KOPT-K1 (cell line): ENCODE measurements around the gene TTBK1.
"Not testable (repeated sequence)": the region's sequence is repeated elsewhere in the genome, so short reads cannot be mapped to it uniquely, and the experiment has no call there.

Source experiments
- H3K27ac ChIP-seq: fragments of 200-600 bp; sonication (generic); 2 replicates; pipeline ENCODE4 v1.5.1; 2016; ENCODE audit warnings: antibody characterized with exemption, mild to moderate bottlenecking, low read depth, low read length; ENCODE audit not compliant: poor library complexity, severe bottlenecking
- H3K36me3 ChIP-seq: fragments of 200-600 bp; sonication (generic); 2 replicates; pipeline ENCODE4 v1.5.1; 2017; ENCODE audit warnings: antibody characterized with exemption, mild to moderate bottlenecking, low read length, moderate library complexity; ENCODE audit not compliant: insufficient read depth
- H3K9me3 ChIP-seq: fragments of 200-600 bp; sonication (generic); 2 replicates; pipeline ENCODE4 v1.5.1; 2017; ENCODE audit warnings: antibody characterized with exemption, low read length, mild to moderate bottlenecking; ENCODE audit not compliant: insufficient read depth, poor library complexity, severe bottlenecking

The TTBK1 gene

DNA sequence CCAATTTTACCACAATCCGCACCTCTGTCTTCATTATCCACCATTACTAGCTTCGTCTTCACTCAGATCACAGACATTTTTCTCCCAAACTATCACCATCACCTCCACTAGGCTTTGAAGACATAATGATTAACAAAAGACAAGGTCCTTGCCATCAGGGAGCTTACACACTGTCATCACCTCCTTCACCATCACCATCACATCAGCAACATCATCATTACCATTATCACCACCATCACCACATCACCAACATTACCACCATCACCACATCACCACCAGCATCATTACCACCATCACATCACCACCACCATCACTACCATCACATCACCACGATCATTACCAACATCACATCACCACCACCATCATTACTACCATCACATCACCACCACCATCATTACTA, 50.4 kb downstream of the TTBK1 start:
- Histone ChIP-seq H3K36me3 (no peaks in the 10 kb centered on the region), H3K27ac (no peak overlapping the region), H3K9me3 (no peaks in the 10 kb centered on the region)

DNA sequence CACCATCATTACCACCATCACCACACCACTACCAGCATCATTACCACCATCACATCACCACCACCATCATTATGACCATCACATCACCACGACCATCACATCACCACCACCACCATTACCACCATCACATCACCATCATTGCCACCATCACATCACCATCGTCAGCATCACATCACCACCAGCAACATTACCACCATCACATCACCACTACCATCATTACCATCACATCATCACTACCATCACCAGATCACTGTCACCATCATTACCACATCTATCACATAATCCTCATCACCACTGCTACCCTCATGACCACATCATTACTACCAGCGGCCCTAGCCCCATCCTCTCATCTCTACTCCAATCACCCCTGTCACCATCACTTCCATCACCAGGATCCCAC, 51.3 kb downstream of the TTBK1 start:
- no peak overlapping the region for H3K27ac ChIP-seq
- no peaks in the 10 kb centered on the region for H3K9me3 ChIP-seq
- no peaks in the 10 kb centered on the region for H3K36me3 ChIP-seq

DNA sequence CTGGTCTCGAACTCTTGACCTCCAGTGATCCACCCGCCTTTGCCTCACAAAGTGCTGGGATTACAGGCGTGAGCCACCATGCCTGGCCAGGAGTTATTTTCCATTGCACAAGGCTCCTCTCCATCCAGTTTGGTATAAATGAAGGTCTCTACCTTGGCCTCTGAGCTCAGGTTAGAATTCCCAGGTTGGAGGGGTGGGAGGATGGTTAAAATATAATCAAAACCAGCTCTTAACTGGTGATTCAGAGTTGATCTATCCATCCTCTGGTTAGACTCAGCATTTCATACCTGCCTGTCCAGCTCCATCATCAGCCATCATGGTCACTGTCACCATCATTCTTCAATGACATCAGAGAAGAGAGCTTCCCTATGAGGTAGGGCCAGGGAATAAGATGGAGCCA, 52.2 kb downstream of the TTBK1 start:
- Histone ChIP-seq H3K36me3 (no peaks in the 10 kb centered on the region), H3K9me3 (no peaks in the 10 kb centered on the region), H3K27ac (no peak overlapping the region)

DNA sequence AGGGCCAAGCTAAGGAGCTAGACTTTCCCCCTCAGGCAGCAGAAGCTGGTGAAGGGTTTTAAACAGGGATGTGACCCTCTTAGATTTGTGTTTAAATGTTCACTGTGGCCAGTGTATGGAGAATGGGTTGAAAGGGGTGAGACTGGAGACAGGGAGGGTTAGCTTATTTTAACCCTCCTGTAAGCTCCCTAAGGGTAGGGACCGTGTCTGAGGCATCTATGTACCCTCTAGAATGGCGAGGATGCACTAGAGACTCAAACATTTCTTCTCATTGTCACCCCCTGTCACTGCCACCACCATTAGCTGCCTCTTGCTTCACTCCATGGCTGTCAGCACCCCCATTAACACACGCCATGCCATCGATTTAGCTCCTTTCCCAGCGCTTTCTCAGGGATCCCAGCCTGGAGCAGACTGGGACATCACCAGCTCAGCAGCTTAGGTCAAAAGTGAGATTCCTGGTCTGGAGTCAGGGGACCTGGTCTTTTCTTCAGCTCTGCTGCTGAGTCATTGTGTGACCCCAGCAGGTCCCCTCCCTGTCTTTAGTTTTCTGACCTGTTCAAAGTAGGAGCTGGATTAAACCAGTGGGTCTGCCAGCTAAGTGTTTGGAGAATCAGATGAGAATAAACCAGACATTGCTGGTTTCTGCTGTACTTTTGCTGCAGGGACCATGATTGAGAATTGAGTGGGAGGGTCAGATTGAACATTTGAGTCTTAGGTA, 53.7 kb downstream of the TTBK1 start:
- Histone ChIP-seq H3K9me3 (no peaks in the 10 kb centered on the region), H3K27ac (no peak overlapping the region), H3K36me3 (no peaks in the 10 kb centered on the region)

DNA sequence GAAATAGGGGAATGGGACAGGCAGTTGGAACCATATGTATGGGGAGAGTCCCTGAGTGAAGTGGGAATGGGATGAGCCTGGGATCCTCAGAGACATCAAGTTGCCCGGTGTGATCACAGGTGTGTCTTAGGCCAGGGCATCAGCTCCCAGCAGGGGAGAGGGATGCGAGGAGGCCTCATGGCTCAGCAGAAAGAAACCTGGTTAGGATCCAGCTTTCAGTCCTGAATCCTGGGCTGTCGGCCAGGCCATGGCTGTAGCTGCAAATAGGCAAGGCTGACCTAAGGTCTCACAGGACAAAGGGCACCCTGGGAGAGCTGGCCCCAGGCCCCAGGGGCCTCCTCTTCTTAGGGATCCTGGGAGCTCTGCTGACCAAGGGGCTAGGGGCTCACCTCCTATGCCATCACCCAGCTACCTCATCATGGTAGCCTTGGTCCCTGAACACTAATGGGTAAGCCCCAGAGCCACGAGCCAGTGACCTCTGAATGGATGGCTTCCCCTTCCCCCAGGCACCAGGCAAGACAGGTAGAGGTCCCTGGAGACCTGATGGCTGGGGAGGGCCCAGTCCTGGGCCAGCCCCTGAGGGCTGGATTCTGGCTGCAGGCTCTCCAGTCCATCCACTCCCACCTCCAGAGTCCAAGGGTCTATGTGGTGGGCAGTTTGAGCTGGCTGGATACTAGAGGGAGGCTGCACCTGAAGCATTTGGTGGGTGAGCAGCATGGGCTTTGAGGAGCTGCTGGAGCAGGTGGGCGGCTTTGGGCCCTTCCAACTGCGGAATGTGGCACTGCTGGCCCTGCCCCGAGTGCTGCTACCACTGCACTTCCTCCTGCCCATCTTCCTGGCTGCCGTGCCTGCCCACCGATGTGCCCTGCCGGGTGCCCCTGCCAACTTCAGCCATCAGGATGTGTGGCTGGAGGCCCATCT, 54.6 kb downstream of the TTBK1 start, which contains the start of gene SLC22A7:
Gene SLC22A7, plus strand, starts transcription at position 617 of the 921 bp plus-strand sequence. Its CDS starts 99 bp downstream, at position 716.
- H3K9me3 ChIP-seq, result no peaks in the 10 kb centered on the region
- H3K36me3 ChIP-seq, result no peaks in the 10 kb centered on the region
- H3K27ac ChIP-seq, result no peak within 1 kb of the TSS

DNA sequence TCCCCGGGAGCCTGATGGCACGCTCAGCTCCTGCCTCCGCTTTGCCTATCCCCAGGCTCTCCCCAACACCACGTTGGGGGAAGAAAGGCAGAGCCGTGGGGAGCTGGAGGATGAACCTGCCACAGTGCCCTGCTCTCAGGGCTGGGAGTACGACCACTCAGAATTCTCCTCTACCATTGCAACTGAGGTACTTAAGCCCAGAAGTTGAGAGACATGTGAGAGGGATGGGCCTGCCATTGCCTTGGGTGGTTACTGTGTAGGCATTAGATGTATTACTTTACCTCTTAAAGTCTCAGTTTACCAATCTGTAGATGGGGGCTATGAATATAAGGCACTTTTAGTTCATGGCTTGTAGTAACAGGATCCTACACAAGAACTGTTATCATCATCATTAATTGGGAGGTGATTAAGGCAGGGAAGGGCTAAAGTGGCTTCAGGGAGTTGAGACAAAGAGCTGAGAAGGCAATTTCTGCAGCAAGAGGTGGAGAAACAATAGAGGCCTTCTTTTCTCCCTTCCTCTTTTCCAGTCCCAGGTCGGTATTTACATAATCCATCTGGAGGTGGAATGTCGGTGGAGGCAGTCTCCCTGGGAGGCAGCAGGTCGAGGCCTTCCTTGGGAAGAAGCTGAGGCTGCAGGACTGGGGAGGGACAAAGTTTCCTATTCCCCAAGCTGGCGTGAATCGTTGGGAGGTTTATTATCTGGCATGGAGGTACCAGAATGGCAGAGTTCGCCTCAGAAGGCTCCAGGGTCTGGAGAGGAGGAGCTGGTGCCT, 55.5 kb downstream of the TTBK1 start:
- Histone ChIP-seq H3K9me3 (no peaks in the 10 kb centered on the region), H3K36me3 (no peaks in the 10 kb centered on the region), H3K27ac (no peak overlapping the region)

DNA sequence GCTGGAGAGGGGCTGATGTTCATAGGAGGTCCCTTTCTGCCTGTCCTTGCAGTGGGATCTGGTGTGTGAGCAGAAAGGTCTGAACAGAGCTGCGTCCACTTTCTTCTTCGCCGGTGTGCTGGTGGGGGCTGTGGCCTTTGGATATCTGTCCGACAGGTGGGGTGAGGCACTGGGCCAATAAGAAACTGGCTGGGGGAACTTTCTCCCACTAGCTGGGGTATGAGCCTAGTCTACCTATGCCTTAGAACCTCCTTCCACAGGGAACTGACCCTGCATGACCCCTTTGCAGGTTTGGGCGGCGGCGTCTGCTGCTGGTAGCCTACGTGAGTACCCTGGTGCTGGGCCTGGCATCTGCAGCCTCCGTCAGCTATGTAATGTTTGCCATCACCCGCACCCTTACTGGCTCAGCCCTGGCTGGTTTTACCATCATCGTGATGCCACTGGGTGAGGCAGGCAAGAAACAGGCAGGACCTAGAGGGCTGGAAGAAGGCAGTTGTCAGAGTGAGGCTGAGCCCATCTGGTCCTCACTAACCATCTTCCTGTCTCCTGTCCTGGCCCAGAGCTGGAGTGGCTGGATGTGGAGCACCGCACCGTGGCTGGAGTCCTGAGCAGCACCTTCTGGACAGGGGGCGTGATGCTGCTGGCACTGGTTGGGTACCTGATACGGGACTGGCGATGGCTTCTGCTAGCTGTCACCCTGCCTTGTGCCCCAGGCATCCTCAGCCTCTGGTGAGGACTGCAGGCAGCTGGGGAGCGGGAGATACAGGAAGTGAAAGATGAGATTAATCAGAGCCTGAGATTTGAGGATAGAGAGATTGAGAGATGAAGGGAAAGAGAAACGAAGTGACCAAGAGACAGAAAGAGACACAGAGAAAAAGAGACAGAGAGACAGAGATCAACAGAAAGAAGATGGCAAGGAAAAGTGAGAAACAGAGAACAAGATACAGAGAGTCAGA, 56.3 kb downstream of the TTBK1 start:
- Histone ChIP-seq H3K9me3 (no peaks in the 10 kb centered on the region), H3K27ac (no peak overlapping the region), H3K36me3 (no peaks in the 10 kb centered on the region)

DNA sequence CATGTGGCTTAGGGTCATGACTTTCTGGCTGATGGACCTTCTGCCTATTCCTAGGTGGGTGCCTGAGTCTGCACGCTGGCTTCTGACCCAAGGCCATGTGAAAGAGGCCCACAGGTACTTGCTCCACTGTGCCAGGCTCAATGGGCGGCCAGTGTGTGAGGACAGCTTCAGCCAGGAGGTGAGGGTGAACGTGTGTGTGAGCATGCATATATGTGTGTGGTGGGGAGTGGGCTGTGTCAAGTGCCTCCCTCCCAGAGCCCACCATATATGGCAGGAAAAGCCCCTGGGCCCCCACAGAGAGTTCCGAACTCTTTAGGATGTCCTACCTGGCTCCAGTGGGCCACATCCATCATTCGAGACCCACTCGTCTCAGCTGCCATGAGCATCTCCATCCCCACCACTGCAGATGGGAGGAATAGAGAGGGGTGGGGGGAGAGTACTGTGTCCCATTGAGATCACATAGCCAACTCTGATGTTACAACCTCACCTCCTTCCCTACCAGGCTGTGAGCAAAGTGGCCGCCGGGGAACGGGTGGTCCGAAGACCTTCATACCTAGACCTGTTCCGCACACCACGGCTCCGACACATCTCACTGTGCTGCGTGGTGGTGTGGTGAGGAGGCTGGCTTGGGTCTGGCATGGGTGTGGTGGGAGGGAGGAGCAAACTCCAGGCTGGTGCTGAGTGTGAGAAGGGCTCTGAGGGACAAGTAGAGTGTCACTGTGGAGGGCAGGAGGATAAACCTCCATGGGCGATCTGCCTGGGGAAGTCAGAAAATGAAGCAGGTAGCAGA, 58.0 kb downstream of the TTBK1 start:
- H3K27ac ChIP-seq, result no peak overlapping the region
- no peaks in the 10 kb centered on the region for H3K9me3 ChIP-seq
- H3K36me3 ChIP-seq, result no peaks in the 10 kb centered on the region

DNA sequence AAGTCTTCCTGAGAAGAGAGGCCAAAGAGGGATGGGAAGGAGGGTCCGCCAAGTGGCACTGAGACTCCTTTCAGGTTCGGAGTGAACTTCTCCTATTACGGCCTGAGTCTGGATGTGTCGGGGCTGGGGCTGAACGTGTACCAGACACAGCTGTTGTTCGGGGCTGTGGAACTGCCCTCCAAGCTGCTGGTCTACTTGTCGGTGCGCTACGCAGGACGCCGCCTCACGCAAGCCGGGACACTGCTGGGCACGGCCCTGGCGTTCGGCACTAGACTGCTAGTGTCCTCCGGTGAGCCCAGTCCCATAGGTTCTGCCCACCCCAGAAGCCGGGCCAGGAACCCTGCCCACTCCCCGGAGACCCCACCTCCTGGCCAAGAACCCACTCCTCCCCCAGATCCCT, 58.8 kb downstream of the TTBK1 start:
- Histone ChIP-seq H3K9me3 (no peaks in the 10 kb centered on the region), H3K36me3 (no peaks in the 10 kb centered on the region), H3K27ac (no peak overlapping the region)

DNA sequence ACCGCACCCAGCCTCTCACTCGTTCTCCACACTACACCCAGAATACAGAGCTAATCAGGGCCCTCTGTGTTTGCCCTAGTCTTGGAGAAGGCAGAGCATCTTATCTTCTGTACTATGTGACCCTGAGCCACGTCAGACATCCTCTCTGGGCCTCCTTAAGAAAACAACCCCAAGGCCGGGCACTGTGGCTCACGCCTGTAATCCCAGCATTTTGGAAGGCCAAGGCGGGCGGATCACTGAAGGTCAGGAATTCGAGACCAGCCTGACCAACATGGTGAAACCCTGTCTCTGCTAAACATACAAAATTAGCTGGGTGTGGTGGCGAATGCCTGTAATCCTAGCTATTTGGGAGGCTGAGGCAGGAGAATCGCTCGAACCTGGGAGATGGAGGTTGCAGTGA, 59.7 kb downstream of the TTBK1 start:
- H3K27ac ChIP-seq, H3K36me3 ChIP-seq, H3K9me3 ChIP-seq: not testable (repeated sequence)

DNA sequence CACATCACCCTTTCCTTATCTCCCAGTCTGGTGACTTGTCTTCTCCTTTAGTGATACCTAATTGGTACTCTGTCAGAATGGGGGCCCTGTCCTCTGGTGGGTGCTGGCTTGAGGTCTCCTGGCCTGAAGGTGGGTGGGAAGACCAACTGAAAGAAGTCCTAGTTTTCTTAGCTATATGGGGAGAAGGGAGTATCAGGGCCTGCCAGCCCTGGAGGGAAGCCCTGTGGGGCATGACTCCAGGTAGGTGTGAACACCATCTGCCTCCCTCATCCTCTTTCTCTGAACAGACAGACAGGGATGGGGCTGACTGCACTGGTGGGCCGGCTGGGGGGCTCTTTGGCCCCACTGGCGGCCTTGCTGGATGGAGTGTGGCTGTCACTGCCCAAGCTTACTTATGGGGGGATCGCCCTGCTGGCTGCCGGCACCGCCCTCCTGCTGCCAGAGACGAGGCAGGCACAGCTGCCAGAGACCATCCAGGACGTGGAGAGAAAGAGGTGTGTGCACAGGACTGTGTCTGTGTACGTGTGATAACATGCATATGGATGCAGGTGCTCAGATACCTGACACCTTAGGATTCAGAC, 60.6 kb downstream of the TTBK1 start:
- Histone ChIP-seq H3K36me3 (no peaks in the 10 kb centered on the region), H3K27ac (no peak overlapping the region), H3K9me3 (no peaks in the 10 kb centered on the region)

DNA sequence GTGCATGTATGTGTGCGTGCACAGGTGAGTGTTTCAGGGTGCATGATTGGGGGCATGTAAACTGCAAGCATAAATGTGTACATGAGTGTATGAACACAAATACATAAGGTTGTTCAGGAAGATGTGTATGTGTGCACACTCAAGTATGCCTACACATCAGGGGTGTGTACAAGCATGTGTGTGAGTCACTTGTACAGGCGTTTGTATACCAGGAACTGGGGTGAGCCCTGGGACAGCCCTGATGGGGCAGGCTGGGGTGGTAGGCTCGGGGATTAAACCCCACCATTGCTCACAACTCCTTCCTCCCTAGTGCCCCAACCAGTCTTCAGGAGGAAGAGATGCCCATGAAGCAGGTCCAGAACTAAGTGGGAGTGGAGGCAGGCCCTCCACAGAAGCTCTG, 61.1 kb downstream of the TTBK1 start:
- H3K9me3 ChIP-seq, result no peaks in the 10 kb centered on the region
- no peak overlapping the region for H3K27ac ChIP-seq

DNA sequence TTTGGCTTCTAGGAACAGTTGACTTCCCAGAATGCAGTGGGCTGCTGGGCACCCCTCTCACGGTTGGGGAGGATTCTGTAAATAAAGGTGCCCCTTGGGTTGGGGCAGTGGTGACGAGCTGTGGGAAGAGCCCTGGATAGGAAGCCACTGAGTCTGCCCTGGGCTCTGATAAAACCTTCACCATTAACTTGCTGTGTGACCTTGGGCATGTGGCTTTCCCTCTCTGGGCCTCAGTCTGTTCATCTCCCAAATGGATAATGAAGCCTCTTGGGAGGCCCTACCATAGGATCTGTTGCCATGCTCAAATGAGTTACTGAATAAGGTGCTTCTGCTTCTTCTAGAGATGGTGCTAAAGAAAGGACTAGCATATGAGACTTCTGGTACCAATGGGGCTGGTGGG, 61.6 kb downstream of the TTBK1 start:
- H3K9me3 ChIP-seq, result no peaks in the 10 kb centered on the region
- no peaks in the 10 kb centered on the region for H3K36me3 ChIP-seq
- no peak overlapping the region for H3K27ac ChIP-seq

More for the DNA sequence above, 61.1 kb downstream of the TTBK1 start:
- no peaks in the 10 kb centered on the region for H3K36me3 ChIP-seq
